NK-92 treated with Interleukin-12 subunit alpha and Interleukin-12 subunit beta, amount 100 ng/mL, for 24 hours (cell line): ENCODE results near the gene G6PC3.
"Not testable (repeated sequence)": the region's sequence is repeated elsewhere in the genome, so short reads cannot be mapped to it uniquely, and the experiment has no call there.

Experiments used
- DNase-seq: peaks from one replicate; lab custom pipeline; 2025; lab: John Stamatoyannopoulos, UW

G6PC3 gene

DNA sequence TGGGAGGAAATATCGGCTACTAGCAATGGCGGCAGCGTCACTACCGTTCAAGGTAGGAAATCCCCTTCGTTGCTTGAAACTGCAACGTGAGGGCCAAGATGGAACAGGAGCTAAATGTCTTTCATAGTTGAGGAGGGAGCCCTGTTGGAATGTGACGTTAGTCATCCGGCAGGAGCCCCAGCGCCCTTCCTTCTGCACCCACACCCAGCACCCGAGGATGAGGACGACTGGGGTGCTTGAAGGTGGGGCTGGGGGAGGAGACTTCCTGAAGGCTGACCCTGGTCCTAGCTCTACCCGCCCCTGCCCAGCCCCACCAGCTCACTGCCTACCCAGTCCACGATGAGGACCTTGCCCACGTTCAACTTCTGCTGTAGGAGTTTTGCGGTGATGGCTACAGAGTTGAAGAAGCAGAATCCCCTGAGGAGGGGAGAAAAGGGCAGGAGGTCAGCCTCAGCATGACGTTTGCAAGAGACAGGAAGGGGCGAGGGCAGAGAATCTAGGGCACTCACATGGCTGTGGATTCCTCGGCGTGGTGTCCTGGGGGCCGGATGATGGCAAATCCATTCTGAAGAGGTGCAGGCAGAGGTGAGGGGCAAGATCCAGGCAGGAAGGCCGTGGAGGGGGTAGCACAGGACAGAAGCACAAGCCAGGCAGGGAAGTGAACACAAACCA is 11.9 kb downstream of the G6PC3 start:
- DNase-seq: no peak

GRCh38 chr17:44083250-44083849 is 12.8 kb downstream of the G6PC3 start:
- DNase-seq: no peak

GRCh38 chr17:44084131-44084538 is 13.6 kb downstream of the G6PC3 start:
- DNase-seq: no peak

- no peak for DNase-seq
Observed at GRCh38 chr17:44084921-44085320, 14.4 kb downstream of the G6PC3 start.

- DNase-seq: no peak
Observed at GRCh38 chr17:44085908-44086307, 15.4 kb downstream of the G6PC3 start.

DNA sequence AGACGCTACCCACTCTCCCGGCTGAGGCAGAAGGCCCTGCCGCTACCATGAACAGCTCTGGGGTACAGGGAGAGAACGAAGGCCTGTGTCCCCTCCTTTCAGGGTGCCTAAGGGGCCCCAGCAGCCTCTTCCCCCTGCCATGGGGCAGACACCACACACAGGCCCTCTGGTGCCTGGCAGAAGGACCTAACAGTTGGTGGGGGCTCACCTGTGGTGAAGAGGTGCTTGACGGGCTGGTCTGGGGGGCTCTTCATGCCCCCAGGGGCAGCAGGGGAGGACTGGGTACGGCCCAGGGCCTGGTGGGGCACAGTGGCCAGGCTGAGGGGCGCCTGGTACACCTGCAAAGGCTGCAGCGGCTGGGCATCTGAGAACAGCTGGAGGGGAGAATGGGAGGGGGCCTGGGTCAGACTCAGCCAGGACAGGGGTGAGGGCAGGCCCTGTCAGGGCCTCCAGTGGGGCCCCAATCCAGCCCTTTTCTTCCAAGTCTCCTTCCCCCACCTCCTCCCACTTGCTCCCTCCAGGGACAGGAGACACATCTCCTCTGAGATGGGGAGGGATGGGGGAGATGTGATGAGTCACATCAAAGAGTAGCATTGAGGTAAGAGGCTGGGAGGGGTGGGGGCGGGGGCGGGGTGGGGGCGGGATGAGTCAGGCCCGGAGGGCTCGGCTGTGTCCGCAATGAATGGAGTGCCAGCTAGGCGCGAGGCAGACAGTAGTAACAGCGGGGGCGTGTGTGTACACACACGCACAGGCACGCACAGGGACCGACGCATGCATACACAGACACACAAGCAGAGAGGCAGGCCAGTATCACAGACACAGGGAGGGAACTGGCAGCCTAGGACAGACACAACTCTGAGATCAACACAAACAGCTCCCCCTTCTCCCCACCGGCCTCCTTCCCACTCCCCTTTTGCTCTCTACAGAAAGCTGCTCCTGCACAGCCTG is 16.1 kb downstream of the G6PC3 start:
- DNase-seq: no peak

- no peak for DNase-seq
Observed at GRCh38 chr17:44087319-44087718, 16.8 kb downstream of the G6PC3 start.

- DNase-seq: no peak
Observed at GRCh38 chr17:44088254-44088653, 17.7 kb downstream of the G6PC3 start.

- no peak for DNase-seq
Observed at GRCh38 chr17:44091200-44091997, 20.9 kb downstream of the G6PC3 start.

DNA sequence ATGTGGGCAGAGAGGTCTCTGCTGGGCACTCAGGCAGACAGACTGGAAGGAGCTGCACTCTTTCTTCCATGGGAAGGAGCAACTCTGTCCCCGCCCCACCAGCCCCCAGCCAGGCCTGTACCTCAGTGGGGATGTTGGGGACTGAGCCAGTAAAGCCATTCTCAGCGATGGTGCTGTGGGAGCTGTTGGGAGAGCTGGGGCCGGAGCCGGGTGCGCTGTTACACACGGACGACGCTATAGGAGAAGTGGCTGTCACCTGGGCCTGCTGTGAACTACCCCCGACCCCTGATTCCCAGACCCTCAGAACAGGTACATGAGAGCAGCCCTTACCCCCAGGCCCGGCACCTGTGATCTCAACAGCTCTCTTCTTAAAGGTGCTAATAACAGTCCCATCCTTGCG is 21.5 kb downstream of the G6PC3 start:
- DNase-seq: no peak

GRCh38 chr17:44093231-44093900 is 22.8 kb downstream of the G6PC3 start:
- no peak for DNase-seq

GRCh38 chr17:44094701-44095387 is 24.3 kb downstream of the G6PC3 start:
- DNase-seq: no peak

DNA sequence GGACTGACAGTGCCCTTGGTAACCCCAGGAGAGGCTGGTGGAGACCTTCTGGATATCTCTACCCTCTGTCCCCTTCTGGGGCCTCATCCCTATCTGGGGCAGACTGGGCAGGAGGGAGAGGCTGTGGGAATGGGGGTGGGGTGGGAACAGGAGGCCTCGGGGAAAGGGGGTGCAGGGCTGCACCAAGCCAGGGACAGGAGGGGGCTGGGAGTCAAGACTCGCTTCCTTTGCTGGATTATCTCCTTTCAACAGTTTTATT is 24.8 kb downstream of the G6PC3 start:
- DNase-seq: no peak

DNA sequence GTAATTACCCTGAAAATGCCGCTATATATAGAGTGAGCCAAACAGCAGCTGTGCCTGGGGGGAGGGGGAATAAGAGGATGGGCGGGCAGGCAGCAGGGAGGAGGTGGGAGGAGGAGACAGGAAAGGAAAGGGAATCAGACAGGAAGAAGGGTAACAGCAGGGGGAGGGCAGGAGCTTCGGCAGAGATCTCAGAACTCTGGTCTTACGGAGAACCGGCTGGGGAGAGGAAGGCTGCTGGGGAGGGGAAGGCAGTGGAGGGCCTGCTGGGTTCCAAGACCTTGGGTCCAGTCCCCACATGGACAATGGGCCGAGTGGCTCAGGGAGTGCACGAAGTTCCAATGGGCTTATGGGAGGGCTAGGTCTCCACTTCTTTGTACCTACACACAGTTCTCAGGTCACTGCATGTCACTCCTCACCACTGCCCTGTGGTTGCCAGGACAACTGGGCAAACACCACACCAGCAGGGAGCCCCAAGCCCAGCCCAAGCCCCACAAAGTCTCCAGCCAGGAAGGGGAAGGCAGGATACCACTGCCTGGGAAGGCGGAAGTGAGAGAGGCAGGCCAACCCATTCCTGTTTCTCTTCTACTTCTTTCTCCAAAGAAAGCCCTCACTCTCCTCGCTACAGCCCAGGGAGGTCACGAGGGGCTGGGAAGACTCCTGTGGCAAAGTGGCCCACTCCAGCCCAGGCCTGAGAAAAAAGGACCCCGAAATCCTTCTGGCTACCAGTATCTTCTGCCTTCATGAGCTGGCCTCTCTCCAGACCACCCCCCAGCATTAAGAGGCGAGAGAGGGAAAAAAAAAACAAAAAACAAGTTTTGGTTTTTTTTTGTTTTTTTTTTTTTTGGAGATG is 25.3 kb downstream of the G6PC3 start:
- DNase-seq: no peak

DNA sequence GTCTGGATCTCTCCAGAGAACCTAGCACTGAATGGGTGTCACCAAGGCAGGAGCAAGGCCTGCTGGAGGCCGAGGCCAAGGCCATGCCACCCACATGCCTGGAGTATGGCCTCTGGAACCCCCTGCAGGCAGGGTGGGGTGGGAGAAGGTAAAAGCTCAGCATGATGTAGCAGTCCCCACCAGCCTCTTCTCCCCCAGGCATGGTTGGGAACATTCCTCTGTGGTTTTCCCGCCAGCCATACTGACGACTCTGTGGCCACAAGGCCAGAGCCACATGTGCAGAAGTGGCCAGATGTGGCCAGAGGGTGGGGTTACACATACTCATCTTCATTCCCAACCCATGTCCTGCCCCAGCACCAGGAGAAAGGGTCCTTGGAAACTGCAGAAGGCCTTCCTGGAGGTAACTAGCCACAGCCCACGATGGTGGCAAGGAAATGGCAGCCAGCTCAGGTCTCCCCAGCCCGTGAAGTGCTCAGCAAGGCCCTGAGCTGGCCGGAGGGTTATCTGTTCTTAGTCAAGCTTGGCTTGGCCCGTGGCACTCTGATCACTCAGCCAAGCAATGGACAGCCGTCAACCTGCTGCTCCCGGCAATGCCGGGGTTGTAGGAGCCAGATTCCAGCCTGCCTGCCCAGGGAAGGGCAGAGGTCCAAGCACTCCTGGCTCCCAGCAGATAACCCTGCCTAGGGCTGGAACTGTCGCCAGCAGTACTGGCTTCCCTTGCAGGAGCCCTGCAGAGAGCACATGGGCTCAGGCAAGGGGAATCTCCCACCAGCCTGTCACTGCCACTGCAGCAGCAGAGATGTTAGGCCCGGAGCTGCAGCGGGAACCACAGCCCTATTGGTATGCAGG is 26.8 kb downstream of the G6PC3 start:
- no peak for DNase-seq

GRCh38 chr17:44101858-44102257 is 31.3 kb downstream of the G6PC3 start:
- not testable (repeated sequence) for DNase-seq

- DNase-seq: no peak
Observed at GRCh38 chr17:44102849-44103622, 32.5 kb downstream of the G6PC3 start.

GRCh38 chr17:44105483-44105882 is 34.9 kb downstream of the G6PC3 start:
- no peak for DNase-seq

DNA sequence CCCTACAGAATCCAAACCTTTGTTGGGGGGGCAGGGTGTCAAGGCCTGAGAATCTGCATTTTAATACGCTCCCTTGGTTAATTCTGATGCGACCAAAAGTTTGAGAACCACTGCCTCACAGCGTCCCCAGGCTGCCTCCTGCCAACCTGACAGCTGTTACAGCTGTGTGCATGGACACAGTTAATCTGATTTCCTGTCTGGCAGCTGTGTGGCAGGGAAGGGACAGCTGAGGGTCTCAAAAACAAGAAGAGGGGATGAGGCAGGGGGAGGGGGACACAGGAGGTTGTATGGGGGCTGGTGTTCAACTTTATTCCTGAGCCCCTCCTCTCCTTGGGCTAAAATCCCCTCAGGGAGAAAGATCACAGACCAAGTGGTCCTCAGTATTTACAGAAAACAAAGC is 35.4 kb downstream of the G6PC3 start:
- DNase-seq: no peak
